Iris pigment epithelial cell (primary cell): ENCODE measurements around the gene CCL18.
"Not testable (repeated sequence)": the region's sequence is repeated elsewhere in the genome, so short reads cannot be mapped to it uniquely, and the experiment has no call there.

ENCODE experiments used
- DNase-seq: peaks from one replicate; pipeline ENCODE4 v3.0.0-alpha.2; 2011; ENCODE audit warnings: low read depth

CCL18 gene

DNA sequence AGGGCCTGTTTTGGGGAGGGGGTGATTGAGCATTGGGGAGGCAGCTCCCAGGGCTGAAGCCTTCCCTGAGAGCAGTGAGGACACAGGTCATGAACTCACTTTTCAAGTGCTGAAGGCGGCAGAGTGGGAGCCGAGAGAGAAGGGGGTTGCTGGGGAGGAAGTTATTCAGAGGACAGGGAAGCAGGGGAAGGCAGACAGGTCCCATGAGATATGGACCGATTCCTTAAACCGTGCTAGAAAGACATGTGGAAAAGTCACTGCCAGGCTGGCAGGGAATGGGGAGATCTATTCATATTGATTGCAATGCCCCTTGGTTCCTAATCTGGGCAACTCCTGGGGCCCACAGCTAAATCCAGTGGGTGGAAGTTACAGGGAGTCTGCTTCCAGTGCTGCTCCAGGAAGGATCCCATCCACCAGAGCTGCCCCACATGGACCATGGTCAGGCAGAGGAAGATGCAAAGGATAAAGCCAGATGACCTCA is 40.7 kb downstream of the CCL18 start:
- no peak for DNase-seq

GRCh38 chr17:36105781-36106492 is 41.9 kb downstream of the CCL18 start:
- DNase-seq: no peak

DNA sequence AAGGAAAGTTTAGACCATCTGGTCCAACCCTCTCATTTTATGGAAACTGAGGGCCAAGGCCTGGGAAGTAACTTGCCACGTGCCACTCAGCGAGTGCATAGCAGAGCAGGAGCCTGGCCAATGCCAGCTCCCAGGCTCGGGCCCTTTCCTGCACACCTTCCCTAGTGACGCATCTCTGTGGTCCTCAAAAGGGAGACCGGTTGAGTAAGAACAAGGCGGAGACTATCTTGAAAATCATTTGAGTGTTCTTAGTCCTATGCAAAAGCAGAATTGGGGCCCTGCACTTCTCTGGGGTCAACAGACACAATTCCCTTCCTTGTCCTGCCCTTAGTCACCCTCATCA is 42.4 kb downstream of the CCL18 start:
- DNase-seq: no peak

GRCh38 chr17:36107660-36108059 is 43.6 kb downstream of the CCL18 start:
- DNase-seq: no peak

DNA sequence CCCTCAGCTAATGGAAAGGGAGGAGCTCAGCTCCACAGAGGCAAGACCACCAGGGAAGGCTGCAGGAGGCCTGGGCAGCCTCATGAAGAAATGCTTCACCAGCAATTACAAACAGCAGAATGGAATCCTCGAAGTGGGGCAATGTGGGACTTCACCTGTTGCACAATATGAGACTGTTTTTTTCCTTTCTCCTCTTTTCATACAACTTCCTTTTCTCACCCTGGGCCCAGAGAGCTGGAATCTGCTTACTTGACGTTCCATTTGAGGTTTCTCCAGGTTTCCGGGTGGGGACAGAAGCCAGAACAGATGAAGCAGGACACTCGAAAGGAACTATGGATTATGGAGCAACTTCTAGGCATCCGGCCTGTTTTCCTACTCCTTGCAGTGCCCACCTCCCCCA is 44.2 kb downstream of the CCL18 start:
- DNase-seq: peak; percentile 4

DNA sequence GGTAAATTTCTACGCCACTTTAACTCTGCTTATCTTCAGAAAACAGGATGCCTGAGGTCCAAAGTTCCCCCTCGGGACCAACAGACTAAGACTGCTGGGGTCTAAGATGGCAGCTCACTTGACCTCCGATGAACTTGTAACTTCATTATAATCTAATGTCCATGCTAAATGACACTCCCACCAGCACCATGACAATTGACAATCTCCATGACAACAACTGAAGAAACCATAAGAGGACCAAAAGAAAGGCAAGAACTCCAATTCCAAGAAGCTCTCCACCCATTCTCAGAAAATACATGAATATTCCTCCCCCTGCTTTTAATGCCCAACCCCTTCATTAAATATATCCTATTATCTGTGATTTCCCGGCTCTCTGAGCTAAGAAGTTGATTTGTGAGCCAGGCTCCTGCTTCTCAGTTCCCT is 47.0 kb downstream of the CCL18 start:
- no peak for DNase-seq

DNA sequence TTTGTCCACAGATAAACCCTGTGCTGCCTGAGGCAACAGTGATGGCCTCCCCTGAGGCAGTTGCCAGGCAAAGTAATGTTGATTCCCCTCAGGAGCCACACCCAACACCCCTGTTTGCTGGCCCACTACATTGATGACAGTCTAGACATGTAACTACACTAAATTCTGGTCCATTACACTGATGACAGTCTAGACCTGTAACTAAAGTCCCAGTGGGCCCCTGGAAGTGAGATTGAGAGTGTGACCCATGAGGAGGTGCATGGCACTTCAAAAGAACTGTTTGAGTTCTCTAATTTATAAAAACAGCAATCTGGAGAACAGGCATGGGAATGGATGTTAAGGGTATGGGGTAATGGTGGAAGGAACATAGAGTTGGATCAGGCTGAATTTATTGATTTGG is 48.5 kb downstream of the CCL18 start:
- no peak for DNase-seq

- not testable (repeated sequence) for DNase-seq
These were observed 49.1 kb downstream of the CCL18 start for GRCh38 chr17:36113131-36113530.

DNA sequence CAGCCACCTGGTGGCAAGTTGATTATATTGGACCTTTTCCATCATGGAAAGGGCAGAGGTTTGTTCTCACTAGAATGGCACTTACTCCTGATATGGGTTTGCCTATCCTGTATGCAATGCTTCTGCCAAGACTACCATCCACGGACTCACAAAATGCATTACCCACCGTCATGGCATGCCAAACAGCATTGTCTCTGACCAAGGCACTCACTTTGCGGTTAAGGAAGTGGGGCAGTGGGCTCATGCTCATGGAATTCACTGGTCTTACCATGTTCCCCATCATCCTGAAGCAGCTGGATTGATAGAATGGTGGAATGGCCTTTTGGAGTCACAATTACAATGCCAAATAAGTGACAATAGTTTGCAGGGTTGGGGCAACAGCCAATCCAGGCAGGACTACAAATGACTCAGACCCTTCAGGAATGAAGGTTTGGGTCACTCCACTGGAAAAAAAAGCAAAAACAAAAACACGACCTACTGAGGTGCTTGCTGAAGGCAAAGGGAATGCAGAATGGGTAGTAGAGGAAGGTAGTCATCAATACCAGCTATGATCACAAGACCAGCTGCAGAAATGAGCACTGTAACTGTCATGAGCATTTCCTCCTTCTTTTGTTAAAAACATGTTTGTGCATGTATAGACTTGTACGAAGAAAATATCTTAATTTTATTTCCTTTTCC is 51.0 kb downstream of the CCL18 start:
- not testable (repeated sequence) for DNase-seq

- DNase-seq: not testable (repeated sequence)
These were observed 51.5 kb downstream of the CCL18 start for GRCh38 chr17:36115649-36115977.

GRCh38 chr17:36117505-36118382 is 53.7 kb downstream of the CCL18 start:
- DNase-seq: no peak

- no peak for DNase-seq
These were observed 54.6 kb downstream of the CCL18 start for GRCh38 chr17:36118477-36119353.

- no peak for DNase-seq
These were observed 56.1 kb downstream of the CCL18 start for GRCh38 chr17:36120221-36120620.

GRCh38 chr17:36121099-36121498 is 57.0 kb downstream of the CCL18 start:
- DNase-seq: not testable (repeated sequence)
